Suppressor macrophage (primary cell): ENCODE measurements around the gene SERINC1.
A peak's percentile ranks its signal among the peaks of the same experiment; 100 is the strongest.
"Not testable (repeated sequence)": the region's sequence is repeated elsewhere in the genome, so short reads cannot be mapped to it uniquely, and the experiment has no call there.

ENCODE experiments used
- DNase-seq, 4 experiments: peaks; one replicate each; pipeline ENCODE4 v3.0.0-alpha.2; 2020 to 2022
- total RNA-seq, 17 experiments: gene quantifications; one replicate each; lab custom pipeline; 2026; ENCODE audit warnings: mixed read lengths in 6 of 17, inconsistent platforms in 3 of 17; lab: John Stamatoyannopoulos, UW

Gene SERINC1
- 245 to 491 (median 332) reads per million in 17 experiments for total RNA-seq

DNA sequence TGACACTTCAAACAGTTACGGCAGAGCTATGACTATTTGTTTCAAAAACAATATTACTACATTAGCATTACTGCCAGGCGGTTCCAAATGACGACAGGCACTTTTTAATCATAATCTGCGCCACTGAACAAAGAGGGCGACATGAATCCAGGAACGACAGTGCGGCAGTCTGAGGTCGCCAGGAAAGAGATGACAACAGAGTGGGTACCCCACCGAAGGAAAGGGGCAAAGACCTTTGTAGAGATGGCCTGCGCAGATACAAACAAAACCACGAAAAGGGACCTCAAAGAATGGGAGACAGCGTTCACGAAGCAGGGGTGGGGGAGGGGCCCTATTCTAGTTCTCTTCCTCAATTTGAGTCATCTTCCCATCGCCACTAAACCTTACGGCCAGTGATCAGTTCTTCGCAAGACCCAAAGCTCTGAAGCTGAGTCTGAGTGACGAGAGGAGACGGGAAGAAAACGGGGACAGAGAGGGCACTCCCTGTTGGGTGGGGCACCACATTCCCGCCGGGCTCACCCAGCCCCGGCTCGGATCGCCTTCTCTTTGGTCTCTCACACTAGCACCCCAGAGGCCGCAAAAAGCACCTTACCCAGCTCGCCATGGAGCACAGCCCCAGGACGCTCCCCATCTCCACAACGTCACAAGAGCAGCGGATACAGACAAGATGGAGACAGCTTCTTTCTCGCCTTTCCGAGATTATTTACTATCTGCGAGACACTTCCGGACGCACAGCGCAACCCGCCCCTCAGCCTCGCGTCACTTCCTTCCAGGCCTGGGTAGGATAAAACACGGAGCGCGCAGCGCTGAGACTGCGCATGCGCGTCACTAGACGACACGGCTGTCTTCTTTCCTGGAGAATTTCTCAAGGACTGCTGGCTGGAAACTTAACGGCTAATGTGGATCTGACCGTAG, at the start of gene SERINC1:
TSS of gene SERINC1 (minus strand) at position 701 of the 915 bp plus-strand sequence. CDS start at position 631, 70 bp downstream.
- peak; percentile 97 to 98 (median 98) for DNase-seq

DNA sequence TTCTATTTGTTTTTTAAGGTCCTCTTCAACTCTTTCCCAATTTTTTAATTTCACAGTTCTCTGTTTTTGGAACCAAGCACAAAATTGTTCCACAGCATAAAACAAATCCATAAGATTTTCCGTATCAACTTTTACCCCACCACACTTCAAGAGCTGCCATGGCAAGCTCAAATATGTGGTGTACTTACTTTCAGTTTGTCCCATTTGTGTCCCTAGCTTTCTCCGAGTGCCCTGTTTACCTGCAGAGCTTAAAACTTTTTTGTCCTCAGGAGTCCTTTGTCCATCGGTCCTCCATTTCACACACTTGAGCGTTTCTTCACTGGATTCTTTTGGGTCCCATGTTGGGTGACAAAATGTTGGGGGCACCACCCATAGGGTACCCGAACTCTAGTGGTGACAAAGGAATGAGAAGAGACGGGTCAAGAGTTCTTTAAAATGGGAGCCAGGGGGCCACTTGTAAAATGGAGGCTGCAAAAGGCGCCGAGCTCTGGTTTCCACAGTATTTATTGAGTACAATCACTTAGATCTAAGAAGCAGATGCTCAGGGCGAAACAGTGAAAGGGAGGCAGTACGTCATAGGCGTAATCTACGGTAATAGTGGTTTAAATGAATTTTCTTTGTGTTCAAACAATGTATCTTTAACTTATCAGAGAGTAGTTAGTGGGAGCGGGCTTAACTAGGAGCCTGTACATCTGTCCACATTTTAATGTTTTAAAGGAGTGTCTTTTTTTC, 39.8 kb upstream of the SERINC1 start:
- no peak for DNase-seq

DNA sequence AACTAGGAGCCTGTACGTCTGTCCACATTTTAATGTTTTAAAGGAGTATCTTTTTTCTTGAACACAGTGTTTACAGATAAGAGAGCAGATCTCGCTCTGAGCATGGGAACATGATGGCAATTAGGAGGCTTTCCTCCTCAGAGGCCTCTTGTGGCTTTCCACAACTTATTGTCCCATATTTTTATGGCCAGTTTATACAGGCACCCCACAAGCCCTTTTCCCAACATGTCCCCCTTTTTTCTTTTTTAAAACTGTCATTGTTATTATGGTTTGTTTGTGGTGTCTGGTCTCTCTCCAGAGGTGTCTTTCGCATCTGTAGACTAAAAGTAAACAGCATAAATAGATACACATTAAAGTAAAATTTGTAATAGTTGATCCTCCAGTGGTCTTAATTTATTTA, 33.6 kb upstream of the SERINC1 start:
- DNase-seq = not testable (repeated sequence)

DNA sequence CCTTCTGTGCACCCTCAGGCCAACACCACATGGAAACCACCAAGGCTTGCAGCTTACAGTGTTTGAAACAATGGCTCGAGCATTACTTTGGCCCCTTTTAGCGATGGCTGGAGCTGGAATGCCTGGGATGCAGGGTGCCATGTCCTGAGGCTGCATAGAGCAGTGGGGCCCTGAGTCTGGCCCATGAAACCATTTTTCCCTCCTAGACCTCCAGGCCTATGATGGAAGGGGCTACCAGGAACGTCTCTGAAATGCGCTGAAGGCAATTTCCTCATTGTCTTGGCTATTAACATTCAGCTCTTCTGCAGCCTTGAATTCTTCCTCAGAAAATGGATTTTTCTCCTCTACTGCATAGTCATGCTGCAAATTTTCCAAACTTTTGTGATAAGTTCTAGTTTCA, 29.9 kb upstream of the SERINC1 start:
- no peak for DNase-seq

DNA sequence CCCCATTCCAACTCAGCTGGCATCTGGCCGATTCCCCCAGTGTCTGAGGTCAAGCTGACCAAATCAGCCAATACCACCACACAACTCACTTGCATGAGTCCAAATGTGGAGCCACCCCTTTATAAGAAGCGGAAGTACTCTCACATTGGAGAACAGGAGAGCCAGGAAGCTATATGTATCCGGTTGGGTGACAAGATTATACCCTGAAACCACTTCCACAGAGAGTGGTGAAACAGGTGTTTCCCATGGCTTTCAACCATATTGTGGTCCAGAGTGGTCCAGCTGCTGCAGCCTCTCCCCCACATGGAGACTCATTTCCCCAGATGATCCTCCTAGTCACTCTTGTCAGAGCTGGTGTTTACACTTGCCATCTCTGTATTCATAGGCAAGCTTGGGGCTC, 24.0 kb upstream of the SERINC1 start:
- DNase-seq = no peak

DNA sequence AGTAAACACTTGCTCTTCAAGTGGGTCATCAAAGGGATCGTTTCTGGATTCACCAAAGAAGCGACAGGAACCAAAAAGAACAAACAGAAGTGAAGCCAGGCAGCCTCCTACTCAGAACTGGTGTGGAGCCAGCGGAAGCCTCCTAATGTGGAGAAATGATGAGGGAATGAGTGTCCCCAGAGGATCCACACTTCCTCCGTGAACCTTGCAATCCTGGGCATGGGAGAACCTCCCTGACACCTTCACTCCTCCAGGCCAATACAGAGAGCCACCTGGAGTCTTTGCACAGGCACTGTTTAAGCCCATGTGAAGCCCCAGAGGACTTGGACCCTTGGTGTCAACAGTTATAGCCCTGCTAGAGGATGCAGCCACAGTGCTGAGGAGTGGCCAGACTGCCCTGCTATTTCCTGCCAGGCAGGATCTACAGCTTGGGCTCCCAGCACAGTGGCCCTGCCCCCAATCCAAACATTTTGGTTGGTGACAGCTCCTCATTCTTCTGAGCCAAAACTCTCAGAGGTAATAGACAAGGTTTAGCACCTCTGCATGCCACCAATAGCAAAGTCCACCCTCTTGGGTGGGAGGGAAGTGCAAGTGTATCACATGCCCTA, 23.2 kb upstream of the SERINC1 start:
- no peak for DNase-seq

DNA sequence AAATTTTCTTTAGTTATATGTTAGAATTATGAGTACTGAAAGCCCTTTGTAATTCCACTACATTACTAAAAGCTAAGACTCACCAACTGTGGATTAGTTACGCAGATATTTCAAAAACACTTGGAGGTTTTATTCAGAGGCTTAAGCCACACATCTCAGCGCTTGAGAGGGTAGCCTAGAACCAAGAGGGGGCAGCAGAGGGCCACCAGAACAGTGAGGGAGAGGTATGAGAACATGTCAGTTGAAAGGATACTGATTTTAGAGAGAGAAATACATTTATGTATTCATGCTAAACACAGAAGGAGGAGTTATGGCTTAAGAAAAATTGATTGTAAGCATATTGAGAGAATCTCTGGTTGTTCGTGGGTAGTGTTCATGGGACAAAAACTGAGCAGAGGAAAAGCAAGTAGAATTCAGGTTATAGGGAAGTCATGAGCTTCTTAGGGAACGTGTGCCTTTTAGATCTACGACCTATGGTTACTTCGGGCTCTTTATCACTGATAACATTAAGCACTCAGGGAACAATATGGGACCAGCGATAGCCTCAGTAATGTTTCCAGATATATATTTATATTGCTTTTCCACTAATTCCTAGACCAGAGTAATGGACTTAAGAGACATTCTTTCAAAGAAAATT, 20.4 kb upstream of the SERINC1 start:
- peak; percentile 70 to 83 (median 78) for DNase-seq

DNA sequence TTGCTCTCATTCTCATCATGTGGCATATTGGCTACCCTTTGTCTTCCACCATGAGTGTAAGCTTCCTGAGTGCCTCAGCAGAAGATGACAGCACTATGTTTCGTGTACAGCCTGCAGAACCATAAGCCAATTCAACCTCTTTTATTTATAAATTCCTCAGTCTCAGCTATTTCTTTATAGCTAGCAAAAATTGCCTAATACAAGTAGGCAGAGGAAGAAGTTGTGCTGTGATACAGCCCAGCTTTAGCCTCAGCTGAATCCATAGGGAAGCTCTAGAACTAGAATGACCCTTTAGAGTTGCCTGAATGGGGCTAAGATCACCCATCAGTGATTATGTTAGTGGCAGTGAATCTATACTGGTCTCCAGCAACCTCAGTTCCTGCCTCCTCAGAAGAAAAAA, 19.0 kb upstream of the SERINC1 start:
- DNase-seq = no peak

DNA sequence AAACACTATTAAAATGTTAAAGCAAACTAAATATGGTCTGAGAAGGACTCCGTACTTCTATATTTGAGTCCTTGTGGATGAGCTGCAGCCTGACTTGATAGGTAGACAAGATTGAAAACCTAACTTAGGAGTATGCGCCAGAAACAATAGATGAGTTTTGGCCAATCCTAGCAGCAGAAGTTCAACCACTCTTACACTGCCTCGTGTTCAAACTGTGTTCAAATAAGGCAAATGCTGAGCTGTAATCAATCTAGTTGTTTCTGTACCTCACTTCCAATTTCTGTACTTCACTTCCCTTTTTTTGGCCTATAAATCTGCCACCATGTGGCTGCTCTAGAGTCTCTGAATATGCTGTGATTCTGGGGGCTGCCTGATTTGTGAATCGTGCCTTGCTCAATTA, 13.2 kb upstream of the SERINC1 start:
- peak; percentile 8 to 43 (median 26) for DNase-seq

DNA sequence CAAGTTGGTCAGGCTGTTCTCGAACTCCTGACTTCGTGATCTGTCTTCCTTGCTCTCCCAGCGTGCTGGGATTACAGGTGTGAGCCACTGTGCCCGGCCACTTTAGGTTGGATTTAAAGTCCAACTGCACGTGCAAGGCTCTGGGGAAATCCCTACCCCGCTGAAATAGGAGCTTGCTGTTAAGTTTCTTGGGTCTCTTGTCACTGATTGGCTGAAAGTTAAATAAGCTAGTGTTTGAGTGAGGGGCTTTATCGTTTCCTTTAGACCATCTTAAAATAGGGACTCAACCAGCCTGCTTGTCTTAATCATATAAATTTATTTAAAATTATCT, 11.1 kb upstream of the SERINC1 start:
- DNase-seq = no peak

DNA sequence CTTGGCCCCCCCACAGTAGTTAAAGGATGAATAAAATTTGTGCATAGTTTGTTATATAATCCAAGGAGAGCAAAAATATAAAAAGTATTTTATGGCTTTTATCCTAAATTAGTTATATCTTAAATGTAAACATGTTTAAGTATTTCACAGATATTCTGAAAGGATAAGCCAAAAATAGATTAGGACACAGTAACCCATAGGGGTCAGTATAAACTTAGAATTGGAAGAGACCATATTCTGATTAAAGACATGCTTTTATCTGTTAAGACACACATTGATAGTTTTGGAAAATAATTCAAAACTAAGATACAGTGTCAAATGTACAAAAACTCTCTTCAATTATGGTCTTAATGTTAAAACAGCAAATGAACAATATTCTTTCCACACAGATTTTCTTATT, 4.5 kb upstream of the SERINC1 start:
- DNase-seq = peak in 2 of 4 experiments; percentile 50 to 63

DNA sequence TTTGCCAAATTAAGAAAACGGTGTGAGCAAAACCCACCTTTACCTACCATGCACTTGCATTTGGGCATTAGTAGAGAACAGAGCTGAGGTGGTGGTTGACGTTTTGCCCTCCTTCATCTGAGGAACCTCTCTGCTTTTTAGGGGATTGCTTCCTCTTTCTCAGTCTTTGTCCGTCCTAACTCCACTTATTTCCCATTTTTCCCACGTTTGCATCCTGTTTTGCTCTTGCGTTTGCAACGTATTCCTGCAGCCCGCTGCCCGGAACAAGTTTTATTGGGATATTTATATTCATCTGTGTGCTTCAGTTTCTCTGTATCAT, 374 bp upstream of the SERINC1 start:
- DNase-seq = no peak

DNA sequence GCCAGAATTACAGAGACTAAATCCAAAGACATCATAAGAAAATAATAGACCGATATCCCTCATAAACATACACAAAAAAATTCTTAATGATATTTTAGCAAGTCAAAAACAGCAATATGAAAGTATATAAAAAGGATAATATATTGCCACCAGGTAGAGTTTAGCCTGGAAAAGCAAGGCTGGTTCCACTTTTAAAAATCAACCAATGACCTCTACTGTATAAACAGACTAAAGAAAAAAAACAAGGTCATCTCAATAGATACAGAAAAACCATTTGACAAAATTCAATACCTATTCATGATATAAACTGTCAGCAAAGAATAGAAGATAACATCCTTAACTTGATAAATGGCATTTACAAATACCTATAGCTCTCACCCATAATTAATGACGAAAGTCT, 9.7 kb downstream of the SERINC1 start:
- DNase-seq = no peak

DNA sequence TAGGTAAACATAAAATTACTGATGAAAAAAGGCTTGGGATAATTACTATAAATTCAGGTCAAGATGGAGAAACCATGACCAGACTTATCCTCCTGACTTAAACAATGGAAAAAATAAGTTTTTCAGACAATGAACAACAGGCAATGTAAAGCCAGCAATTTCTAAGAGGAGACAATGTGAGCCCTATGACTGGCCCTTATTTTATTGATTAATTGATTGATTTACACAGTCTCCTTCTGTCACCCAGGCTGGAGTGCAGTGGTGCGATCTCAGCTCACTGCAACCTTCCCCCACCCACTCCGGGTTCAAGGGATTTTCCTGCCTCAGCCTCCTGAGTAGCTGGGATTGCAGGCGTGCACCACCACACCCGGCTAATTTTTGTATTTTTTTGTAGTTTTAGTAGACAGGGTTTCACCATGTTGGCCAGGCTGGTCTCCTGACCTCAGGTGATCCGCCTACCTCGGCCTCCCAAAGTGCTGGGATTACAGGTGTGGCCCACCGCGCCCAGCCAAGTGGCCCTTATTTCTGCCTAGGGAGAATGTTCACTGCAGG, 11.7 kb downstream of the SERINC1 start:
- not testable (repeated sequence) for DNase-seq

DNA sequence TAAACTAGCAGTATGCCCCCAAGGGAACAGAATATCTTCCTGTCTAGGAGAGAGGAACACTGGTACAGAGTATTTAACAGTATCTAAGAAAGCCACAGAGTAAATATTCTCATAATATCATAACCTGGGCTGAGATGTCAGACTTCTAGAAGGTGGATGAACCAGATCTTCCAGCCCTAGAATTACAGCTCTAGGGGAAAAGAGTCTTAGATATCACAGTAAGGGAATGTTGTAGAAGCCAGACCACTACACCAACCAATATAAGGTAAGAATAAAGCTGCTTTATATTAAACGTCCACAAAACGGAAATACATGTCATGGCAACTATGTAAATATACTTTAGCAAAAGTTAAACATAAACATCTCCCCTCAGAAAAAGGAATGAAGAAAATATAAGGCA, 12.4 kb downstream of the SERINC1 start:
- no peak for DNase-seq

DNA sequence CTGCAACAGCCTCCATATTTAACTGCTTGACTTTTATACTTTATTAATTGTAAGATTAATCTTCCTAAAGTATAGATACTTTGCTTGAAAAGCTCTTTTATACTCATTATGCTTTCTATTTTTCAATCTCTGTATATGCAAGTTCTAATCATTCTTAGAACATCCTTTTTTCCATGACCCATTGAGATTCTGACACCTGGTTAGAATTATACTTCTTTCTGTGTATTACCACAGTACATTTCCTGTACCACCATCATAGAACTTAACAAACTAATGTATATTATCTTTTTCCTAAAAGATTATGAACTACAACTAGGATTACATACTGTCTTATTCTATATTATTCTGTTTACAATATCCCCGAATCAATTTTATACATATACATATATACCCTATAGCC, 13.5 kb downstream of the SERINC1 start:
- no peak for DNase-seq

DNA sequence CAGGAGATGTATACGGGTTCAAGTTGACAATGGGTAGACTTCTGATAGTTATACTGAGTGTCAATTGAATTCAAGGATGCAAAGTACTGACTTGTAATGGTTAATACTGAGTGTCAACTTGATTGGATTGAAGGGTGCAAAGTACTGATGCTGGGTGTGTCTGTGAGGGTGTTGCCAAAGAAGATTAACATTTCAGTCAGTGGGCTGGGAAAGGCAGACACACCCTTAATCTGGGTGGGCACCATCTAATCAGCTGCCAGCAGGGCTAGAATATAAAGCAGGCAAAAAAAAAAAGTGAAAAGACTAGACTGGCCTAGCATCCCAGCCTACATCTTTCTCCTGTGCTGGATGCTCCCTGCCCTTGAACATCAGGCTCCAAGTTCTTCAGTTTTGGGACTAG, 16.5 kb downstream of the SERINC1 start:
- not testable (repeated sequence) for DNase-seq

DNA sequence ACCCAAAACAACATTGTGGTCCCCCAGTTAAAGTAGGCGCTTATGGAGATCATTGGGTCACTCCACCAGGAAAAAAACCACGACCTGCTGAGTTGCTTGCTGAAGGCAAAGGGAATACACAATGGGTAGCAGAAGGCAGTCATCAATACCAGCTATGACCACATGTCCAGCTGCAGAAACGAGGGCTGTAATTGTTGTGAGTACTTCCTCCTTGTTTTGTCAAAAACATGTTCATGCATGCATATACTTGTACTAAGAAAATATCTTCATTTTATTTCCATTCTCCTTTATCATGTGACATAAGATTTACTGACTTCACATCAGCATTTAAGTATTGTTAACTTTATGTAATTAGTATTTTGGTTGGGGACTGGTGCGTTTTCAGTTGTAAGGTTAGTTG, 16.9 kb downstream of the SERINC1 start:
- no peak for DNase-seq

DNA sequence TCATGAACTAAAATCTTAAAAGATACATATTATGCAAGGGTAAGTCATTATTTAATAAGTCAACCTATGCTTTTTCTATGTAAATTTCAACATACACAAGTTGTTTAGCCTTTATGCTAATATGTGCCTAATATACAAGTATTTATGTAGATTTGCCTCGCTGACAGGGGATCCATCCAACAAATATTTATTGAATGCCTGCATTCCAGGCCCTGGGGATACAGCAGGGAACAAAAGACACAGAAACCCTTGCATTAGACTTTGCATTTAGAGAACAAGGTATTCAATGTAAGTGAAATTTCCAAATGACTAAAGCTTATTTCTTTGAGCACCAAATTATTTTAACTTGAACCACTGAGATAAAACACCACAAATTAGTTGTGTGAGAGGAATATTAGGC, 19.1 kb downstream of the SERINC1 start:
- no peak for DNase-seq

DNA sequence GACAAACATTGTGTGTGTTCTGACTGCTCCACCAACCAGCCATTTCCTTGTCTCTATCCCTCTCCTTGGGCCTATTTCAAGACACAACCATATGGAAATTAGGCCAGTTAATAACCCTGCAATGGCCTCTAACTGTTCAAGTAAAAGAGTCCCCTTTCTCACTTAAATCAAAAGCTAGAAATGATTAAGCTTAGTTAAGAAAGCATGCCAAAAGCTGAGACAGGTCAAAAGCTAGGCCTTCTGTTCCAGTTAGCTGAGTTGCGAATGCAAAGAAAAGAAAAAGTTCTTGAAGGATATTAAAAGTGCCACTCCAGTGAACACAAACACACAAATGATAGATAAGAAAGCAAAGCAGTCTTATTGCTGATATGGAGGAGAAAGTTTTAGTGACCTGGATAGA, 22.5 kb downstream of the SERINC1 start:
- DNase-seq = no peak

DNA sequence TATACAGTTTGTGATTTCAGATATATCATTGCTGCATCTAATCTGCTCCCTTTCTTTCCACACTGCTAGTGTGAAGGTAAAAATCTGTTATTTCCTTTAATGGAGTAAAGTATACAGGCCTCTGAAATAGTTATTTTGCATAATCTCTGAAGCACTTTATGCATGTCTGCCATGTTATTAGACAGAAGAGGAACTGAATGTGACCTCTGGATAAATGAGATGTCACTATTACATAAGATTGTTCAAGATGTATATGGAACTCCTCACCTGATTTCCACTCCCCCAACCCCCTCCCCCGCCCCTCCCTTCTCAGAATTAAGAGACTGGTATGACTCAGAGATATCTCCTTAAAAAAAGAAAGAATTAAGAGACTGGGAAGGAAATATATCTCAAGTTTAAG, 26.3 kb downstream of the SERINC1 start:
- DNase-seq = no peak

DNA sequence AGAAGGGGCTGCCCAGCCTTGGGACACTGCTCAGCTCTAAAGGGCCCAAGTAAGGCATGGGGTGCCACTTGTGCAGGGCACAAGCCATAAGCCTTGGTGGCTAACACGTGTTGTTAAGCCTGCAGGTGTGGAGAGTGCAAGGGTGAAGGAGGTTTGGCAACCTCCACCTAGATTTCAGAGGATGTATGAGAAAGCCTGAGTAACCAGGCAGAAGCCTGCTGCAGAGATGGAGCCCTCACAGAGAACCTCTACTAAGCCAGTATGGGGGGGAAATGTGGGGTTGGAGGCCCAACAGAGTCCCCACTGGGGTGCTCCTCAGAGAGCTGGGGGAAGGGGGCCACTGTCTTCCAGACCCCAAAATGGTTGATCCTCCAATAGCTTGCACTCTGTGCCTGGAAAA, 32.6 kb downstream of the SERINC1 start:
- DNase-seq = no peak

DNA sequence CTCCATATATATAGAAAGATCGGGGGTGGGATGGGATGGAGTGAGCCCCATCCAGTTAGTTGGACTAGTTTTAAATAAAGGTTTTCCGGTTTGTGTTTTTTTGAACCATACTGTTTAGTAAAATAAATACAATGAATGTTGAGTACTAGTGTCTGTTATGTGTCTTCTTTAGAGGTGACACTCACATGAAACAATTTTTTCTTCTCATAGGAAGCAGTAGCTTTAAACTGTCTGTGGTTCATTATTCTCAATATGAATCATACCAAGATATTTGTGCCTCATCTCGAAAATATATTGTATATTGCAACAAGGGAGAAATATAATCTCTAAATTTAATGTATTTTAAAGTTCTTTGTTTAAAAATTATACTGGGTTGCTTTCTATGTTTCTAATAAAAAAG, 38.8 kb downstream of the SERINC1 start:
- no peak for DNase-seq
